GM12878 (cell line): ENCODE measurements around the gene GABRP. TPM values are rescaled to one million over a fixed set of nuclear protein-coding genes. Genes with fewer than 3 reads are reported as not detected.

Source experiments
- ATAC-seq: fragments of 200-7000 bp; cut with Tn5 transposase; 3 replicates; pipeline ENCODE4 v1.9.1; 2020; ENCODE audit warnings: mild to moderate bottlenecking, moderate library complexity
- BruUV-seq: library from RNA; stranded (reverse); fragments of 400-500 nt; replicated peaks from 2 replicates; lab custom pipeline; 2021; lab: Mats Ljungman, UMichigan
- CTCF ChIA-PET: fragments of 300-600 bp; sonication (Branson Sonifier 250); formaldehyde crosslinking; extraction: SDS; loops from one replicate; lab custom pipeline; 2021; ENCODE audit warnings: inconsistent platforms; lab: Yijun Ruan, JAX
- POLR2A ChIA-PET: fragments of 350-600 bp; formaldehyde crosslinking; extraction: SDS; loops from one replicate; lab custom pipeline; 2021; ENCODE audit warnings: inconsistent platforms; lab: Charles Lee
- RAD21 ChIA-PET: fragments of 300-600 bp; sonication (Branson Sonifier 250); formaldehyde crosslinking; loops from one replicate; lab custom pipeline; 2023; ENCODE audit warnings: antibody characterized with exemption; ENCODE audit not compliant: unreplicated experiment; lab: Charles Lee
- SMC1A ChIA-PET: fragments of 300-600 bp; sonication (Branson Sonifier 250); formaldehyde crosslinking; loops from one replicate; lab custom pipeline; 2023; ENCODE audit not compliant: unreplicated experiment, uncharacterized antibody; lab: Charles Lee
- DNase-seq: peaks from one replicate; pipeline ENCODE4 v3.0.0-alpha.2; 2011; ENCODE audit warnings: low read depth, low spot score
- FAIRE-seq: peaks from 3 replicates; lab custom pipeline; 2011; peaks lifted over from hg19 to GRCh38; lab: Jason Lieb, UNC
- H2AFZ ChIP-seq: 2 replicates; pipeline ENCODE4 v1.6.0; 2011; ENCODE audit warnings: low read depth, low read length, control low read depth; ENCODE audit not compliant: control insufficient read depth
- H3K27ac ChIP-seq: 2 replicates; pipeline ENCODE4 v1.5.1; 2011; ENCODE audit warnings: control low read depth; ENCODE audit not compliant: control insufficient read depth, insufficient read depth
- H3K27me3 ChIP-seq, 2 experiments: replicated peaks in 1 of 2; 2 replicates each; pipeline versions ENCODE4 v1.6.0 to v1.6.1; 2011; ENCODE audit warnings: low read length in 1 of 2; ENCODE audit not compliant: control insufficient read depth in 2 of 2, insufficient read depth in 2 of 2
- H3K36me3 ChIP-seq, 2 experiments: 2 replicates each; pipeline ENCODE4 v1.5.1; 2011; ENCODE audit warnings: low read length in 1 of 2; ENCODE audit not compliant: control insufficient read depth in 2 of 2, insufficient read depth in 2 of 2
- H3K4me1 ChIP-seq: 2 replicates; pipeline ENCODE4 v1.6.1; 2011; ENCODE audit warnings: mild to moderate bottlenecking, low read length, moderate library complexity, mixed read lengths; ENCODE audit not compliant: control insufficient read depth, insufficient read depth
- H3K4me2 ChIP-seq: 2 replicates; pipeline ENCODE4 v1.6.0; 2011; ENCODE audit warnings: control low read depth; ENCODE audit not compliant: control insufficient read depth, insufficient read depth
- H3K4me3 ChIP-seq: fragments of 200-600 bp; sonication (generic); 2 replicates; pipeline ENCODE4 v1.5.1; 2016
- H3K79me2 ChIP-seq: 2 replicates; pipeline ENCODE4 v1.6.0; 2011; ENCODE audit warnings: low read length; ENCODE audit not compliant: control insufficient read depth, insufficient read depth
- H3K9ac ChIP-seq: 2 replicates; pipeline ENCODE4 v1.8.0; 2011; ENCODE audit warnings: low read length, control low read depth, mixed read lengths; ENCODE audit not compliant: control insufficient read depth, insufficient read depth
- H3K9me3 ChIP-seq: replicated peaks from 3 replicates; pipeline ENCODE4 v1.5.1; 2011; ENCODE audit warnings: mild to moderate bottlenecking, low read length; ENCODE audit not compliant: control insufficient read depth, insufficient read depth
- H4K20me1 ChIP-seq: 2 replicates; pipeline ENCODE4 v1.6.0; 2011; ENCODE audit not compliant: control insufficient read depth, insufficient read depth
- CBX3 ChIP-seq: fragments of 200-600 bp; sonication (generic); IDR thresholded peaks from 2 replicates; pipeline ENCODE4 v1.6.1; 2016; ENCODE audit warnings: low read depth, borderline replicate concordance
- CBX5 ChIP-seq: sonication (generic); IDR thresholded peaks from 2 replicates; pipeline ENCODE4 v1.6.1; 2016; ENCODE audit warnings: low read depth, moderate library complexity, mild to moderate bottlenecking, inconsistent platforms
- FOXK2 ChIP-seq: fragments of 450-650 bp; IDR thresholded peaks from 2 replicates; pipeline ENCODE4 v1.6.1; 2017; ENCODE audit warnings: mild to moderate bottlenecking, moderate library complexity
- IKZF1 ChIP-seq: fragments of 450-650 bp; conservative IDR thresholded peaks from 2 replicates; pipeline ENCODE4 v1.6.1; 2017; ENCODE audit warnings: antibody characterized with exemption, mild to moderate bottlenecking
- POLR2AphosphoS2 ChIP-seq: IDR thresholded peaks from 2 replicates; pipeline ENCODE4 v1.6.1; 2011; ENCODE audit warnings: low read depth, mild to moderate bottlenecking, low read length, improper control_type of control experiment, moderate library complexity
- RAD51 ChIP-seq: fragments of 450-650 bp; IDR thresholded peaks from 2 replicates; pipeline ENCODE4 v1.6.1; 2016; ENCODE audit warnings: moderate library complexity, mild to moderate bottlenecking, inconsistent platforms
- ZNF217 ChIP-seq: fragments of 450-650 bp; IDR thresholded peaks from 2 replicates; pipeline ENCODE4 v1.6.1; 2017; ENCODE audit warnings: antibody characterized with exemption, mild to moderate bottlenecking
- WGBS: methylation state at CpG from one replicate; pipeline ENCODE4 v1.1.6; 2016; ENCODE audit warnings: low lambda C conversion rate; ENCODE audit not compliant: insufficient replicate concordance, insufficient coverage; ENCODE audit errors: missing lambda C conversion rate; 5-methylcytosine and 5-hydroxymethylcytosine counted together
- in situ Hi-C: fragments of 300-500 bp; cut with MboI; formaldehyde crosslinking; loops from 9 replicates; pipeline ENCODE4 v1.14.3; 2018; ENCODE audit warnings: mixed read lengths
- intact Hi-C: fragments of 100-400 bp; cut with micrococcal nuclease; formaldehyde crosslinking; loops from one replicate; pipeline ENCODE4 v1.14.2; 2022; ENCODE audit not compliant: unreplicated experiment
- polyA plus RNA-seq, 11 experiments: library from polyadenylated mRNA; depleted of rRNA in 4 of 11; unstranded in 6 of 11; stranded (reverse) in 5 of 11; fragments of >200 nt; fragmentation: Nextera tagmentation in 4 of 11; fragmentation: Illumina TruSeq in 1 of 11; extraction: Ambion mirVana in 4 of 11; extraction: Trizol in 1 of 11; gene quantifications; 1 replicate in 1 of 11; 2 replicates in 10 of 11; pipeline versions ENCODE4 v1.2.1 to v1.2.3, GENCODE V29; 2011 to 2016; ENCODE audit warnings: inconsistent platforms in 2 of 11, missing spikeins in 2 of 11, low read depth in 1 of 11
- total RNA-seq, 4 experiments: library from RNA; depleted of rRNA in 3 of 4; stranded (reverse); fragments of >200 nt in 3 of 4; fragmentation: Illumina TruSeq in 1 of 4; extraction: Trizol in 1 of 4; gene quantifications; 2 replicates each; pipeline versions ENCODE4 v1.2.1 to v1.2.3, GENCODE V29; 2013 to 2021
- TF ChIP-seq, protein P1 (sequence below), 3 experiments: IDR thresholded peaks in 2 of 3; conservative IDR thresholded peaks in 1 of 3; 2 replicates each; pipeline ENCODE4 v1.5.1; 2011; ENCODE audit warnings: low read depth in 3 of 3, low read length in 3 of 3, mild to moderate bottlenecking in 3 of 3, control low read depth in 2 of 3, moderate library complexity in 2 of 3, inconsistent platforms in 1 of 3, mixed read lengths in 1 of 3; ENCODE audit not compliant: control insufficient read depth in 2 of 3, insufficient read depth in 1 of 3; ENCODE audit errors: extremely low read depth in 1 of 3
- TF ChIP-seq, protein P2 (sequence below): IDR thresholded peaks from 2 replicates; pipeline ENCODE4 v1.6.1; 2011; ENCODE audit warnings: borderline replicate concordance, low read depth, mild to moderate bottlenecking, moderate library complexity, mixed read lengths, low read length; ENCODE audit not compliant: insufficient read depth; ENCODE audit errors: extremely low read length
- TF ChIP-seq, protein P3 (sequence below): fragments of 450-650 bp; IDR thresholded peaks from 2 replicates; pipeline ENCODE4 v1.6.1; 2016; ENCODE audit warnings: mild to moderate bottlenecking, moderate library complexity, borderline replicate concordance

Gene GABRP
- total and polyA plus RNA-seq, 10 of the 15 experiments (the other 5 are each of a cell fraction or from before 2014, with no cell fraction given) = 0.04 TPM; not detected in 9

DNA sequence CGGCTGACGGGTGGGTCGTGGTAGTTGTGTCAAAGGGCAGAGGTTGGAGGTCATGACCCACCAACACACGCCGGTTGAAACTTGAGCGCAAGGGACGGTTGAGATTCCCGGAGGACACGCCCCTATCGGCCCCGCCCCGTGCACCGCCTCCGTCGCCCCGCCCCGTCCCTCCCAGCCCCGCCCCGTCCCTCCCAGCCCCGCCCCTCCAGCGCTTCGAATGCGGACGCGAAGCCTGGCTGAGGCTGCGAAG, 78.1 kb downstream of the GABRP start:
- TF ChIP-seq FOXK2 (no peak), CBX3 (no peak), ZNF217 (no peak), RAD51 (no peak)
- no TSS peak for BruUV-seq
- H3K27ac ChIP-seq = no peak overlapping the region
- peaks cover 3% of the 10 kb centered on the region; the same call in 2 of the 3 replicates for H3K9me3 ChIP-seq
- no peak overlapping the region for H3K4me2 ChIP-seq
- CTCF ChIA-PET = no interaction called here
- DNase-seq (no peak), FAIRE-seq (no peak), ATAC-seq (no peak)
- no peaks in the 10 kb centered on the region for H3K4me1 ChIP-seq
- intact Hi-C loops = no loop called here
- no peaks in the 10 kb centered on the region; a peak in 1 of 4 replicates for H3K27me3 ChIP-seq
- RAD21 ChIA-PET = no interaction called here
- H2AFZ ChIP-seq = no peak overlapping the region
- POLR2A ChIA-PET = no interaction called here
- H3K9ac ChIP-seq = no peak overlapping the region
- 80% methylated on average over 7 of the region's 26 CpGs for WGBS
- H3K36me3 ChIP-seq = no peaks in the 10 kb centered on the region
- SMC1A ChIA-PET = no interaction called here
- no peaks in the 10 kb centered on the region for H4K20me1 ChIP-seq
- in situ Hi-C loops = no loop called here
- no peaks in the 10 kb centered on the region for H3K79me2 ChIP-seq
- no peak overlapping the region for H3K4me3 ChIP-seq

DNA sequence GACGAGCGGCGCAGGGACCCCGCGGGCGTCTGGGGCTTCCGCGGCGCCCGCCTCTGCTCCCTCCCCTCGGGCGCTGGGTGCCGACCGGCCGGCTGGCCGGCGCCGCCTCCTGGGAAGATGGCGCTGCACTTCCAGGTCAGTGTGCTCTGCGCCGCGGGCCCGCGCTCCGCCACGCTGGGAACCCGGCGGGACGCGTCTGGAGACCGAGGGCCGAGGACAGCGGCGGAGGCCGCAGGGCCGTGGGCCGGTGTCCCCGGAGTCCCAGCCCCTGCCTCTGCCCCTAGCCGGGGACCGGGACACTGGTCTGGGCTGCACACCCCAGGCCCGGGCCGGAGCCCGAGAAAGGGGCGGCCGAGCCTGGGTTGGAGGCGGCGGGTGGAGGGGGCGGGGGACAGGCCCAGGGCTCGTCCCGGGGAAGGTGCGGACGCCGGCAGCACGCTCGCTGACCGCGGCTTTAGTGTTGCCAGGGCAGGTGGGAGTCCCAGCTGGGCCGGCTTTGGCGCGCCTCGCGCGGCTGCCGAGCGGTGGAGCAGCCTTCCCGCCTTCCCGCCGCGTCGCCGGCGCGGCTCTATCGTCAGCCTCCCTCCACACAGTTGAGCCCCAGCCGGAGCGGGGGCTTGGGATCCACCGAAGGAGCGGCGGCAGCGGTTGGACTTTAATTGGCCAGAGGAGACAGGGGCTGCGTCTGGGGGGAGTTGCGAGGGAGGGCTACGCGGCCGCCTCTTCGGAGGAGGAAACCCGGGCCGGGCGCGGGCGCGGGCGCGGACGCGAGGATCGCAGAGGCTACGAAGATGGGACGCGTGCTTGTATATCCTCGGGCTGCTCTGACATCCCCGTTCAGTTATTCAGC, 78.6 kb downstream of the GABRP start, which contains the start of gene RANBP17:
RANBP17 (plus strand) TSS at position 102 of the 850 bp plus-strand sequence.
- no peak within 1 kb of the TSS for H3K9ac ChIP-seq
- no peak within 1 kb of the TSS for H3K4me2 ChIP-seq
- peaks cover 3% of the 10 kb centered on the region; the same call in 2 of the 3 replicates for H3K9me3 ChIP-seq
- no TSS peak for BruUV-seq
- H3K36me3 ChIP-seq = no peaks in the 10 kb centered on the region
- no peaks in the 10 kb centered on the region for H4K20me1 ChIP-seq
- in situ Hi-C loops (no loop called here), intact Hi-C loops (no loop called here)
- RAD21 ChIA-PET = no interaction called here
- H3K4me1 ChIP-seq = no peaks in the 10 kb centered on the region
- no peaks in the 10 kb centered on the region; a peak in 1 of 4 replicates for H3K27me3 ChIP-seq
- WGBS = 85% methylated on average over 36 of the region's 102 CpGs
- CTCF ChIA-PET = no interaction called here
- ATAC-seq (no peak), FAIRE-seq (no peak), DNase-seq (no peak)
- POLR2A ChIA-PET = no interaction called here
- SMC1A ChIA-PET = no interaction called here
- no peak within 1 kb of the TSS for H2AFZ ChIP-seq
- no peak within 1 kb of the TSS for H3K27ac ChIP-seq
- H3K79me2 ChIP-seq = no peaks in the 10 kb centered on the region
- H3K4me3 ChIP-seq = no peak within 1 kb of the TSS
- TF ChIP-seq CBX5 = no peak
- TF ChIP-seq POLR2AphosphoS2 = no peak
- no peak for TF ChIP-seq IKZF1
- TF ChIP-seq, protein P1, sequence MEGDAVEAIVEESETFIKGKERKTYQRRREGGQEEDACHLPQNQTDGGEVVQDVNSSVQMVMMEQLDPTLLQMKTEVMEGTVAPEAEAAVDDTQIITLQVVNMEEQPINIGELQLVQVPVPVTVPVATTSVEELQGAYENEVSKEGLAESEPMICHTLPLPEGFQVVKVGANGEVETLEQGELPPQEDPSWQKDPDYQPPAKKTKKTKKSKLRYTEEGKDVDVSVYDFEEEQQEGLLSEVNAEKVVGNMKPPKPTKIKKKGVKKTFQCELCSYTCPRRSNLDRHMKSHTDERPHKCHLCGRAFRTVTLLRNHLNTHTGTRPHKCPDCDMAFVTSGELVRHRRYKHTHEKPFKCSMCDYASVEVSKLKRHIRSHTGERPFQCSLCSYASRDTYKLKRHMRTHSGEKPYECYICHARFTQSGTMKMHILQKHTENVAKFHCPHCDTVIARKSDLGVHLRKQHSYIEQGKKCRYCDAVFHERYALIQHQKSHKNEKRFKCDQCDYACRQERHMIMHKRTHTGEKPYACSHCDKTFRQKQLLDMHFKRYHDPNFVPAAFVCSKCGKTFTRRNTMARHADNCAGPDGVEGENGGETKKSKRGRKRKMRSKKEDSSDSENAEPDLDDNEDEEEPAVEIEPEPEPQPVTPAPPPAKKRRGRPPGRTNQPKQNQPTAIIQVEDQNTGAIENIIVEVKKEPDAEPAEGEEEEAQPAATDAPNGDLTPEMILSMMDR (IDR thresholded peaks at IDR 0.05 in 2 of 3, conservative IDR thresholded peaks at IDR 0.05 in 1 of 3; ENCODE audit: control insufficient read depth in 2 of 3, extremely low read depth in 1 of 3, insufficient read depth in 1 of 3, low read depth in 3 of 3, low read length in 3 of 3) = no peak
- TF ChIP-seq, protein P2, sequence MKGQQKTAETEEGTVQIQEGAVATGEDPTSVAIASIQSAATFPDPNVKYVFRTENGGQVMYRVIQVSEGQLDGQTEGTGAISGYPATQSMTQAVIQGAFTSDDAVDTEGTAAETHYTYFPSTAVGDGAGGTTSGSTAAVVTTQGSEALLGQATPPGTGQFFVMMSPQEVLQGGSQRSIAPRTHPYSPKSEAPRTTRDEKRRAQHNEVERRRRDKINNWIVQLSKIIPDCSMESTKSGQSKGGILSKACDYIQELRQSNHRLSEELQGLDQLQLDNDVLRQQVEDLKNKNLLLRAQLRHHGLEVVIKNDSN = no peak
- TF ChIP-seq, protein P3, sequence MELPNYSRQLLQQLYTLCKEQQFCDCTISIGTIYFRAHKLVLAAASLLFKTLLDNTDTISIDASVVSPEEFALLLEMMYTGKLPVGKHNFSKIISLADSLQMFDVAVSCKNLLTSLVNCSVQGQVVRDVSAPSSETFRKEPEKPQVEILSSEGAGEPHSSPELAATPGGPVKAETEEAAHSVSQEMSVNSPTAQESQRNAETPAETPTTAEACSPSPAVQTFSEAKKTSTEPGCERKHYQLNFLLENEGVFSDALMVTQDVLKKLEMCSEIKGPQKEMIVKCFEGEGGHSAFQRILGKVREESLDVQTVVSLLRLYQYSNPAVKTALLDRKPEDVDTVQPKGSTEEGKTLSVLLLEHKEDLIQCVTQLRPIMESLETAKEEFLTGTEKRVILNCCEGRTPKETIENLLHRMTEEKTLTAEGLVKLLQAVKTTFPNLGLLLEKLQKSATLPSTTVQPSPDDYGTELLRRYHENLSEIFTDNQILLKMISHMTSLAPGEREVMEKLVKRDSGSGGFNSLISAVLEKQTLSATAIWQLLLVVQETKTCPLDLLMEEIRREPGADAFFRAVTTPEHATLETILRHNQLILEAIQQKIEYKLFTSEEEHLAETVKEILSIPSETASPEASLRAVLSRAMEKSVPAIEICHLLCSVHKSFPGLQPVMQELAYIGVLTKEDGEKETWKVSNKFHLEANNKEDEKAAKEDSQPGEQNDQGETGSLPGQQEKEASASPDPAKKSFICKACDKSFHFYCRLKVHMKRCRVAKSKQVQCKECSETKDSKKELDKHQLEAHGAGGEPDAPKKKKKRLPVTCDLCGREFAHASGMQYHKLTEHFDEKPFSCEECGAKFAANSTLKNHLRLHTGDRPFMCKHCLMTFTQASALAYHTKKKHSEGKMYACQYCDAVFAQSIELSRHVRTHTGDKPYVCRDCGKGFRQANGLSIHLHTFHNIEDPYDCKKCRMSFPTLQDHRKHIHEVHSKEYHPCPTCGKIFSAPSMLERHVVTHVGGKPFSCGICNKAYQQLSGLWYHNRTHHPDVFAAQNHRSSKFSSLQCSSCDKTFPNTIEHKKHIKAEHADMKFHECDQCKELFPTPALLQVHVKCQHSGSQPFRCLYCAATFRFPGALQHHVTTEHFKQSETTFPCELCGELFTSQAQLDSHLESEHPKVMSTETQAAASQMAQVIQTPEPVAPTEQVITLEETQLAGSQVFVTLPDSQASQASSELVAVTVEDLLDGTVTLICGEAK = no peak
